HT-29 (cell line): Measurements from ENCODE around the gene TUBB4A. TPM values are rescaled to one million over a fixed set of nuclear protein-coding genes. Genes with fewer than 3 reads are reported as not detected.
"Not testable (repeated sequence)": the region's sequence is repeated elsewhere in the genome, so short reads cannot be mapped to it uniquely, and the experiment has no call there.

Experiments used
- DNase-seq: peaks from one replicate; pipeline ENCODE4 v3.0.0-alpha.2; 2015; ENCODE audit warnings: low spot score
- total RNA-seq: library from RNA; depleted of rRNA; stranded (reverse); fragments of >200 nt; shearing (Covaris generic); gene quantifications from 2 replicates; pipeline ENCODE4 v1.2.3, GENCODE V29; 2014

The TUBB4A gene
- total RNA-seq, 1 experiment from 2014 or later: not detected

DNA sequence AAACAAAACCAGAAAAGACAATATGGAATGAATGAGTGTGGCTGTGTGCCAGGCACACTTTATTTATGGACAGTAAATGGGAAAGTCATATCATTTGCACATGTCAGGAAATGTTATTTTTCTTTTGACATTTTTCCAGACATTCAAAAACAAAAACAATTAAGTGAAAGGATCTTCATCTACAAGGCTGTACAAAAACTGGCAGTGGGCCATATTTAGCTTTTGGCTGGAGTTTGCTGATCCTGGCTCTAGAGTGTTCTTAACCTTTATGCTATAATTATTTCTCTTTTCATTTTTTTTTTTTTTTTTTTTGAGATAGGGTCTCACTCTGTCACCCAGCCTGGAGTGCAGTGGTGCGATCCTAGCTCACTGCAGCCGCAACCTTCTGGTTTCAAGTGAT is 22.2 kb upstream of the TUBB4A start:
- no peak for DNase-seq

DNA sequence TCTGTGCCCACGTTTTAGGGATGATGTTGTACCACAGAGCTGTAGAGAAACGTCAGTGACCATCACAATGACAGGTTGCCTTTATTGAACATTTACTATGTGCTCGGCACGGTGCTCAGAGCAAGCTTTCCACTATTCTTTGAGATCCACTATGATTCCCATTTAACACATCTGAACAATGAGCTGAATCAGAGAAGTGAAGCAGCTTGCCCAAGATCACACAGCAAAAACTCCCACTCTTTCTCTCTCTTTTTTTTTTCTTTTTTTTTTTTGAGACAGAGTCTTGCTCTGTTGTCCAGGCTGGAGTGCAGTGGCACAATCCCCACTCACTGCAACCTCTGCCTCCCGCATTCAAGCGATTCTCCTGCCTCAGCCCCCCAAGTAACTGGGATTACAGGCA is 20.6 kb upstream of the TUBB4A start:
- no peak for DNase-seq

DNA sequence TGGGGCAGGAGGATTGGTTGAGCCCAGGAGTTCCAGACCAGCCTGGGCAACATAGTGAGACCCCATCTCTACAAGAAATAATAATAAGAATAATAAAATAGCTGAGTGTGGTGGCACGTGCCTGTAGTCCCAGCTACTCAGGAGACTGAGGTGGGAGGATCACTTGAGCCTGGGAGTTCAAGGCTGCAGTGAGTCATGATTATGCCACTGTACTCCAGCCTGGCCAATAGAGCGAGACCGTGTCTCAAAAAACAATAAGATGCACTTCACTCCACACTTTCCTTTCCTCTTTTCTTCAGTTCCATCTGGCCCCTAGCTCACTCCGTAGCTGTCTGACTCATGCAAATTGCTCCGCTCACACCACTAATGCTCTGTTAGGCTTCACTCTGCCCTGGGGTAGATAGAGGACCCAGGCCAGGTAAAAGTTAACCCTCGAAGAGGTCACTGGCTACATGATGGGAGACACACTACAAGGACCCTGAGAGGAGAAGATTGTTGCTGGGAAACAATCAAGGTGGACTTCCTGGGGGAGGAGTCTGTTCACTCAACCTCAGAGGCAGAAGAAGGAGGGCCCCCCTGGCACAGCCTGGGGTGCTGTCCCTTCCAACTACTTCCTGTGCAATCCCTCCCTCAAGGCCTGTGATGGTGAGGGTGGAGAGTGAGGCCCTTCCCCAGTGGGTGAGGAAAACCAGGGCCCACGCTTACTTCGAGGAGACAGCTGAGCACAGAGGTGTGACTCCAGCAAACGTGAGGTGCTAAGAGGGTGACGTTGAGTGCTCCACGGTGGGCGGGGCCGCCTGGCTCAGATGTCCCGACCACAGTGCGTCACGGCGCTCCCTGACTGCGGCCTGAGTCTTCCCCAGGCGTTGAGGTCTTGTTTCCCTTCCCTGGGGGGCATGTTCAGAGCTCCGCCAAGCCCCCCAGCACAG is 19.9 kb upstream of the TUBB4A start:
- no peak for DNase-seq

DNA sequence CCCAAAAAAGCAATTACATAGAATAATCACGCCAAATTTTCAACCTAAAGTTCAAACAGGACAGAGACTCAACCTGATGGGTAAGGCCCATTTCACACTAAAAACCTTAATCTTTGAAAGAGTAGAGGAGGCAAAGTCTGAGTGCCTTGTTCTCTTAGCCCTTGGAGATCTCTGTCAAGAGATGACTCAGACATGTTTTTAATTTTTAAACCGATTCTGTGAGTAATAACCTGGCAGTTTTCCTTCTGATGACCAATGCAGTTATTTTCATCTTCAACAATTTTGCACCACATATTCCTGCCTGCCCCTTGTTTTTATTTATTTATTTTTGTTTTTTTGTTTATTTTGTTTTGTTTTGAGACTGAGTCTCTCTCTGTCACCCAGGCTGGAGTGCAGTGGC is 17.2 kb upstream of the TUBB4A start:
- no peak for DNase-seq

DNA sequence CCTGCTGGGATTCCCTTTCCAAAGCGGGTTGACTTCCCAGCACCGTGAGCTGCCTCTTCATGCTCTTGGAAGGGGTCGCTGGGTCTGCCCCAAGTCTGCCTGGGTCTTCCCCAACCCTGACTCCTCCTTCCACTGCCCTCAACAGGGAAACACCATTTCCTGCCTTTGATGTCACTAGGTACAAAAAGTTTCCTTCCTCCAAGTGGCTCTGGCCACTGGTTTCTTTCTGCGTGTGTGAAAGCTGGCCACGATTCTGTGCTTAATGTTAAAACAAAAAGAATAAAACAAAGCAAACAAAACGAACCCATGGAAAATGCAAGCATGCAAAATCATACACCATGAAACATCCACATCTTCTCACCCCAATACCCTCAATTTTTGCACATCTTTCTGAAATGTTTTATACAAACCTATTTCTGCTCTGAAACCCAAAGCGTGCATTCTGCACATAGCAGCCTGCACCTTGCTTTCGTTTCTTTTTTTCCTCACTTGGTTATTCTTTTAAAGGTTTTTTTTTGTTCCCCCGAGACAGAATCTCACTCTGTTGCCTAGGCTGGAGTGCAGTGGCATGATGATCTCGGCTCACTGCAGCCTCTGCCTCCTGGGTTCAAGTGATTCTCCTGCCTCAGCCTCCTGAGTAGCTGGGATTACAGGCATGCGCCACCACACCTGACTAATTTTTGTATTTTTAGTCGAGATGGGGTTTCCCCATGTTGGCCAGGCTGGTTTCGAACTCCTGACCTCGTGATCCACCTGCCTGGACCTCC is 16.2 kb upstream of the TUBB4A start:
- no peak for DNase-seq

DNA sequence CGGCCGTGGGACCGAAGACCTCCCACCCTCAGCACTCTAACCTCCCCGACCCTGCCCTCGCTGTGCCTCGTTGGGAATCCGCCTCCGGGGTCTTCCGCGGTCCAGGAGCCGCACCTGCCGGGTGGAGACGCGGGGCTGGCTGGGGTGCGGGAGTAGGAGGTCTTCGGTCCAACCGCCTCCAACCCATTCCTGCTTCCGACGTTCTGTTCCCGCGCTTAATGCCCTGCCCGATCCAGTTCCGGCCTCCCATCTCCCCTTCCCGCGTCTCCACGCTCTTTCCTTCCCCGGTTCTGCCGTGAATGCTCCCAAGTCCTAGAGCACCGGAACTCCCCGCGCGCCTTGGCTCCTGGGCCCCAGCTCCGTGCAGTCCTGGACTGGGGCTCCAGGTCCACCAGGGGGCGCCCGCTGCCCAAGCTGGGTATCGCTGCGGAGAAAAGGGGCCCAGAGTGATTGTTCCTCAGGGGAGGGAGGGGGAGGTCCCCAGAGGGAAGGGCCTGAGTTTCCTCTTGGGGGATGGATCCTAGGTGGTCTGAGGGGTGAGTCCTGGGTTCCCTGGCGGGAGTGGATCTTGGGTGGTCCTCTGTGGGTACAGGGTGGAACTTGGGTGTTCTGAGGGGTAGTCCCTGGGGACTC is 14.7 kb upstream of the TUBB4A start:
- DNase-seq: peak; percentile 77

DNA sequence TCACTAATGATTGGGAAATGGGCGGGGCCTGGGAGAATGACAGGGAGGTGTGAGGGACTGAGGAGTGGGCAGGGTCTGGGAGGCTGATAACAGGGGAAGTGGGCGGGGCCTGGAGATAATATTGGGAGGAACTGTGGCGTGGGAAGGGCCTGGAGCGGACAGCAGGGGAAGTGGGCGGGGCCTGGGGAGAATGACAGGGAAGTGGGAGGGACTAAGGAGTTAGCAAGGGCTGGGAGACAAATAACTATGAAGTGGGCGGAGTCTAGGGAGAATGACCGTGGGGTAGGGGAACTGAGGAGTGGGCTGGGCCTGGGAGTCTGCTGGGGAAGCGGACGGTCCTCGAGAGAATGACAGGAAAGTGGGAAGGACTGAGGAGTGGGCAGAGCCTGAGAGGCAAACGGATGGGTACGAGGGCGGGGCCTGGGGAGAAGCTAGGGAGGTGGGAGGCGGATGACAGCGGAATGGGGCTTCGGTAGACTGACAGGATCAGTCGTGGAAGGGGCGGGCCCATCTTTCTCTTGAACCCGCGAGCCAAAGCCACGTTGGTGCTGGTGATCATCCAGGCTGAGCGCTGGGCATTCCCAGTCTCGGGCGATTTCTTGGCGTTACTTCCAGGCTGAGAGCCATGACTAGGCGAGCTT is 14.0 kb upstream of the TUBB4A start:
- DNase-seq: peak; percentile 87

DNA sequence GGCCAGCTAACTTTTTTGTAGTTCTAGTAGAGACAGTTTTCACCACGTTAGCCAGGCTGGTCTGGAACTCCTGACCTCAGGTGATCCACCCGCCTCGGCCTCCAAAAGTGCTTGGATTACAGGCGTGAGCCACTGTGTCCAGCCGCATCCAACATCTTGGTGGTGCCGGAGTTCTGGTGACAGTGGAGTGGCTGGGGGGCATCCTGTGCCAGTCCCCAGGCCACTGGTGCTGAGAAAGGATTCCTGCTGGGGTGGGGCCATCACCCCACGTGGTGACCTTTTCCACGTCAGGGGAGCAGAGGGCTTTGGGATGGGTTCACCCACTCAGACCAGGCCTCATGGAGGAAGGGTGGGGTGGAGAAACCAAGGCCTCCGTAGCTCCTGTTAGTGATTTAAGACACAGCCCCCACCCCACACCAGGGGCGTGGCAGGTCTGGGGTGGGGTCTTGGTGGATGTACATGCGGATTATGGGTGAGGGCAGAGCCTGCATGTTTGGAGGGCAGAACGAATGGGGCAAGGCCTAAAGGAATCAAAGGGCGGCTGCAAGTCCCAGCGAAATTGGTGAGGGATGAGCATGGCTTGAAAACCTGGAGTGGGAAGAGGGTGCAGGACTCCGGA is 12.9 kb upstream of the TUBB4A start:
- DNase-seq: no peak

DNA sequence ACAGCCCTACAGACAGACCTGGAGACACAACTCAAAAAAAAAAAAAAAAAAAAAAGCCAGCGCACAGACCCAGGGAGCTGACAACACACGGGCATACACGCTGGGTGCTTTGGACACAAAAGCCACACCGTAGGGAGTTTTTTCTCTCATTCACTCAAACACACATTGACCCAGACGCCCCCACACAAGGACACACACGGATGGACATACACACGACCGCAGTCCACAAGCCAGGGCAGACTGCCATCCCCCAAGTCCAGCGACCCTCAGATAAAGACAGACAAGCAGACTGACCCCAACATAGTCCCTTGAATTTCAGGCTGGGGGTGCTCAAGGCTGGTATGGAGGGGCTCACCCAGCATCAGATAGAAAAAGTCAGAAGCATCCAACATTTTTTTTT is 12.0 kb upstream of the TUBB4A start:
- no peak for DNase-seq

DNA sequence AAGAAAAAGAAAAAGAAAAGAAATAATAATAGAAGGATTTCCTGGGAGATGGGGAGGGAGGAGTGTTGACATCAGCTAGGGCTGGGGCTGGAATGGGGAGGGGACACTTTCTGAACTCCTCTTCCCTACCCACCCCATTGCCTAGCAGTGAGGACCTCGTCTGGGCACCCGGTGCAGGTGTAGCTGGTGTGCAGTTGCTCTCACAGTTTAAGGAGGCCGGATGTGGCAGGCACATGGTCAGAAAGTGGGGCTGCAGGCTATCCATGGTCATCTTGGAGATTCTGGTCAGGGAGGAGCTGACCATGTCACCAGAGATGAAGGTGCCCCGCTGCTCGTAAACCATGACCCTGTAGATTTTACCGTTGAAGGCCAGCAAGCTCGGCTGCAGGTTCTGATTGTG is 8.5 kb upstream of the TUBB4A start:
- DNase-seq: no peak

DNA sequence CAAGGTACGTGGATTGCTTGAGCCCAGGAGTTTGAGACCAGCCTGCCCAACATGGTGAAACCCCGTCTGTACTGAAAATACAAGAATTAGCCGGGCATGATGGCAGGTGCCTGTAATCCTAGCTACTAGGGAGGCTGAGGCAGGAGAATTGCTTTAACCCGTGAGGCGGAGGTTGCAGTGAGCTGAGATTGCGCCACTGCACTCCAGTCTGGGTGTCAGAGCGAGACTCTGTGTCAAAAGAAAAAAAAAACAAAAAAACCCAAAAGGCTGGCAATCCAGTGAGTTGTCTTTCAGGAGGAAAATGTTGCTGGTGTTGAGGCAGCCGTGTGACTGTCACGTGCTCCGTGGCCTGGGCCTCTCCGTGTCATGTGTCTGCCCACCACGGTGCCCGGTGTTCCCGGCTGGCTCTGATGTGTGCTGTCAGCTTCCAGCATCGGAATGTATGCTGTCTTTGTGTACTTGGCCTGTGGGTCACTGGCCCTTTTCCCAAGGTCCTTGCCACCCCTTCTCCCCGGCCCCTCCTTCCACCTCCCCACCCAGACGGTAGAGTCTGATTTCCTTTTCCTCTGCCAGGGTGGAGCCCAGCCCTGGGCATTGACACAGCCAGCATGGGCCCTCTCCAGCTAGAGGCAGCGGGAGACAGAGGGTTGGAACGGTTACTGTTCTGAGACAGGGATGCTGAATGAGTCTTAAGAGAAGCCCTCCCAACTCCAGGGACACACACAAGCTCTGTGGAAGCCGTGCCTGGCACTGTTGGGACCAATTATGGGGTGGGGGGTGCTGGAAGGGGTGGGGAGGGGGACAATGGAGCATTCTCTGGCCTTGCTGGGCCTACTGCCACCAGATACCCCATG is 7.2 kb upstream of the TUBB4A start:
- peak; percentile 10 for DNase-seq

DNA sequence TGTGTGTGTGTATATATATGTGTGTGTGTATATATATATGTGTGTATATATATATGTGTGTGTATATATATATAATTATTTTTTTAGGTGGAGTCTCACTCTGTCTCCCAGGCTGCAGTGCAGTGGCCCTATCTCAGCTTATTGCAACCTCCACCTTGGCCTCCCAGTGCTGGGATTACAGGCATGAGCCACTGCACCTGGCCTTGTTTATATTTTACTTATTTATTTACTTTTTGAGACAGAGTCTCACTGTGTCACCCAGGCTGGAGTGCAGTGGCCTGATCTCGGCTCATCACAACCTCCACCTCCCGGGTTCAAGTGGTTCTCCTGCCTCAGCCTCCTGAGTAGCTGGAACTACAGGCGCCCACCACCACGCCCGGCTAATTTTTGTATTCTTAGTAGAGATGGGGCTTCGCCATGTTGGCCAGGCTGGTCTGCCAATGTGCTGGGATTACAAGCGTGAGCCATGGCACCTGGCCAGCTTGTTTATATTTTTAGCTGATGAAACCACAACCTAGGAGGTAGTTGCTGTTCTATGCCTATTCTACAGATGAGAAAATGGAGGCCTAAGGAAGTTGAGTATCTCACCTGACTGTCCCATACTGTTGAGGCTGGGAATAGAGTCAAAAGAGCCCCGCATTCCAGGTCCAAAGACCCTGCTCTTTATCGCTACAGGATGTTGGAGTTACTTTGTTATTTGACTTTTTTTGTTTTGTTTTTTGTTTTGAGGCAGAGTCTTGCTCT is 6.1 kb upstream of the TUBB4A start:
- not testable (repeated sequence) for DNase-seq

DNA sequence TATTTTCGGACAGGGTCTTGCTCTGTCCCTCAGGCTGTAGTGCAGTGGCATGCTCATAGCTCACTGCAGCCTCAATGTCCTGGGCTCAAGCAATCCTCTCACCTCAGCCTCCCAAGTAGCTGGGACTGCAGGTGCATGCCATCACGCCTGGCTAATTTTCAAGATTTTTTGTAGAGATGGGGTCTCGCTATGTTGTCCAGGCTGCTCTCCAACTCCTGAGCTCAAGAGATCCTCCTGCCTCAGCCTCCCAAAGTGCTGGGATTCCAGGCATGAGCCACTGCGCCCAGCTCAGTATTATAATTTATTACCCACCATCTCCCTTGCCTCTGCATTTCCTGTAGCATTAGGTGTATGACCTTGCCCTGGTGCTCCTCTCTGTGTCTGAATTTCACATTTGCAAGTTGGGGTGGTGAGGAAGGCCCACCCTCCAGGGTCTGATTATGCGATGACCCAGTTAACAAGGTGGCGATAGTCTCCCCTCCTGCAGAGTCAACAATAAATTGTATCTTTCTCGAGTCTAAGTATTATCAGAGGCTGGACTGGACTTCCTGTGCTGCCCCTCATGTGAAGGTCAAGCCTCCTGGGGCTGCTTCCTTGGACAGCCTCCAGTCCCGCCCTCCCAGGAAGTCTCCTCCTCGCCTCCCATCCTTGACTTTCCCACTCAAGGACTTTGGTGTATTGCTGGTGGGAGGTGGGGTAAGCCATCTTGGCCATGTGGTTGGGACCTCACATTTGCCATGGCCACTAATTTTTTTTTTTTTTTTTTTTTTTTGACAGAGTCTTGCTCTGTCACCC is 1.5 kb upstream of the TUBB4A start:
- no peak for DNase-seq

DNA sequence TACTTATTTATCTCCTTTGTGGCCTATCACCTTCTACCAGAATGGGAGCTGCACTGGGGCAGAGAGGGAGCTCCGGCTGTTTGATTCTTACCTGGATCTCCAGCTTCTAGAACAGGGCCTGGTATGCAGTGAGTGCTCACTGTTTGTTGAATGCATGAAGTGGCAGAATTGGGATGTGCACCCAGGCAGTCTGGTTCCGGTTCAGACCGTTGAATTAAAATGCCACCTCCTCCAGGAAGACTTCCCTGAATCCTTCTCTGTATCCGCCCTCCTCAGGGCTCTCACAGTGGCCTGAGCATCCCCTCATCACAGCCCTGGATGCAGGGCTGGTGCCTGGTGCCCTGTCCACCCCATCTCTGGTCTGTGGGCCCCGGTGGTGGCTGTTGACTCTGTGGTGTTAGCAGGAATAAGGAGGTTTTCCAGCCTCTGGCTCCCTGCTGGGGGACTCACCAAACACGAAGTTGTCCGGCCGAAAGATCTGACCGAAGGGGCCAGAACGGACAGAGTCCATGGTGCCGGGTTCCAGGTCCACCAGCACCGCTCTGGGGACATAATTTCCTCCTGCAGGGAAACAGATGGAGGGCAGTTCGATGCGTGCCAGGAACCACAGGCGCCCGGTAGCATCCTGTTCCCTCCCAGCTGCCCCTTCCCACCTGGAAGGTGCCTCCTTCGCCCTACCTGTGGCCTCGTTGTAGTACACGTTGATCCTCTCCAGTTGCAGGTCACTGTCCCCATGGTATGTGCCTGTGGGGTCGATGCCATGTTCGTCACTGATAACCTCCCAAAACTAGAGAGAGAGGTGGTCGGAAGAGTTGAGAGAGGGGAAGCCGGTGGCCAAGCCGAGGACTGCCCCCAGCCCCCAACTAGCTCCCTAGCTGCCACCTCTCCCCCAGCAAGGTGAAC is 1.0 kb downstream of the TUBB4A start:
- DNase-seq: no peak

DNA sequence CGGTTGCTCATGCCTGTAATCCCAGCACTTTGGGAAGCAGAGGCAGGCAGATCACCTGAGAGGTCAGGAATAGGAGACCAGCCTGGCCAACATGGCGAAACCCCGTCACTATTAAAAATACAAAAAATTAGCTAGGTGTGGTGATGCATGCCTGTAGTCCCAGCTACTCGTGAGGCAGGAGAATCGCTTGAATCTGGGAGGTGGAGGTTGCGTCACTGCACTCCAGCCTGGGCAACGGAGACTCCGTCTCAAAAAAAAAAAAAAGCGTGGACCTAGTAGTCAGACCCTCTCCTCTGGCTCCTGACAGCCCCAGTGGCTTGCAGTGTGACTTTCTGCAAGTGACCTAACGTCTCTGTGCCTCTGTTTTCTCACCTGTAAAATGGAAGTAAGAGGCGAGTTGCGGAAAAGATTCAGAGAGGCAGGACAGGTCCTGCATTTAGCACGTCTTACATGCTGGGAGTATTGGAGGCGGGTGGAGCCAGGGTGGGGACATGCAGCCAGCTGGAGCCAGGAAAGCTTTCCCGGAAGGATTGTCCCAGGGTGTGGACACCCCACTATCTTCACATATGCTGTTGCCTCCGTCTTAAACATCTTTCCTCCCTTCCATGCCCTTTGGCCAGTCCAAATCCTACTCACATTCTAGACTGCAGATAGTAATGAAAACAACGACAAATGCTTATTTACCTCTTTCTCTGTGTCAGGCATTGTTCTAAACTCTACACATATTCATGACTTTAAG is 2.9 kb downstream of the TUBB4A start:
- no peak for DNase-seq

DNA sequence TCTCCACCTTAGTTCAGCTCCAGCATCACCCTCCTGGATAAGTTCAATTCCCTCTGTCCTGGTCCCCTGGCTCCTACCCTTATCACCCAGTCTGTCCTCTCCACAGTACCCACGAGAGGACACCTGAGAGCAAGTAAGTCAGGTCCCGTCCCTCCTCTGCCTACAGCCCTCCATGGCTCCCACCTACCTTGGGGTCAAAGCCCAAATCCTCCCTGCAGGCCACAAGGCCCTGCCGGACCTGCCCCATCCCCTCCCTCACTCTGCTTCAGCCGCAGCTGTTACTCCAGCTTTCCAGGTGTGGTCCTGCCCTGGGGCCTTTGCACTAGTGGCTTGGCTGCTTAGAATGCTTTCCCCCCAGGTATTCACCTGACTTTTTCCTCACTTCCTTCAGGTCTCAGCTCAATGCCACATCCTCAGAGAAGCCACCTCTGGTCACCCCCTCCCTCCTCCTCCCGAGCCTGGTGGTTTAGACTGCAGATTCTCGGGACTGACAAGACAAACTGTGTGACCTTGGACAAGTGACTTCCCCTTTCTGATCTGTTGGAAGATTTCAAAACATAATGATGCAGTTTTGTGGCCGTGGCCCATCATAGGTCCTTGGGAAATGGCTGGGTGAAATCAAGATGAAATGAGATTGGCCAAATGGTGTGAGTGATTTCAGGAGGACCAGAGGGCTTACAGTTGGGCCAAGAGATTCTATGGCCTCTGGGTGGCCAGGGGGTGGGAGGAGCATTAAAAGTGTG is 3.6 kb downstream of the TUBB4A start:
- DNase-seq: no peak
